Measurements from ENCODE around the gene COX4I1.

COX4I1 gene

GRCh38 chr16:85774136-85774535 lies 25.4 kb upstream of the COX4I1 start:
- CTCF ChIA-PET, result no interaction called here
- H3K4me3 ChIP-seq (ENCODE audit: low read depth, low read length), result no peak overlapping the region
- TF ChIP-seq CTCF (IDR thresholded peaks at IDR 0.05; ENCODE audit: insufficient read depth, low read length, missing control alignments), result no peak
- DNase-seq (ENCODE audit: low read depth, low spot score), result no peak
- POLR2A ChIA-PET, result no interaction called here

- POLR2A ChIA-PET, result no interaction called here
- no peak for TF ChIP-seq CTCF (IDR thresholded peaks at IDR 0.05; ENCODE audit: insufficient read depth, low read length, missing control alignments)
- CTCF ChIA-PET, result no interaction called here
- DNase-seq (ENCODE audit: low read depth, low spot score), result no peak
- no peak overlapping the region for H3K4me3 ChIP-seq (ENCODE audit: low read depth, low read length)
These were observed 24.7 kb upstream of the COX4I1 start for GRCh38 chr16:85774811-85775210.

GRCh38 chr16:85777583-85778310 lies 21.7 kb upstream of the COX4I1 start:
- TF ChIP-seq CTCF (IDR thresholded peaks at IDR 0.05; ENCODE audit: insufficient read depth, low read length, missing control alignments), result no peak
- no peak for DNase-seq (ENCODE audit: low read depth, low spot score)
- CTCF ChIA-PET, result interaction anchor here (1.3 kb wide), 1 partner anchor 119 kb away, joined by 3 read pairs; no protein-coding TSS in a partner anchor
- no peak overlapping the region for H3K4me3 ChIP-seq (ENCODE audit: low read depth, low read length)
- POLR2A ChIA-PET, result interaction anchor here (0.6 kb wide), 1 partner anchor 159 kb away, joined by 6 read pairs; no protein-coding TSS in a partner anchor

- ChIA-PET CTCF (interaction anchor here (1.3 to 1.6 kb wide), 2 partner anchors 19 to 120 kb away, joined by 3 to 5 read pairs; no protein-coding TSS in a partner anchor), POLR2A (interaction anchor here (1.2 kb wide), 1 partner anchor 11 kb away, joined by 3 read pairs; no protein-coding TSS in a partner anchor)
- no peak for TF ChIP-seq CTCF (IDR thresholded peaks at IDR 0.05; ENCODE audit: insufficient read depth, low read length, missing control alignments)
- DNase-seq (ENCODE audit: low read depth, low spot score), result no peak
- no peak overlapping the region for H3K4me3 ChIP-seq (ENCODE audit: low read depth, low read length)
These were observed 20.6 kb upstream of the COX4I1 start for GRCh38 chr16:85778873-85779272.

- H3K4me3 ChIP-seq (ENCODE audit: low read depth, low read length), result no peak overlapping the region
- ChIA-PET CTCF (no interaction called here), POLR2A (no interaction called here)
- DNase-seq (ENCODE audit: low read depth, low spot score), result no peak
- TF ChIP-seq CTCF (IDR thresholded peaks at IDR 0.05; ENCODE audit: insufficient read depth, low read length, missing control alignments), result no peak
These were observed 19.2 kb upstream of the COX4I1 start for GRCh38 chr16:85780281-85780680.

- no peak for DNase-seq (ENCODE audit: low read depth, low spot score)
- no peak for TF ChIP-seq CTCF (IDR thresholded peaks at IDR 0.05; ENCODE audit: insufficient read depth, low read length, missing control alignments)
- no peak overlapping the region for H3K4me3 ChIP-seq (ENCODE audit: low read depth, low read length)
- POLR2A ChIA-PET, result no interaction called here
- CTCF ChIA-PET, result no interaction called here
These were observed 18.3 kb upstream of the COX4I1 start for GRCh38 chr16:85781156-85781555.

All from AG04449 (cell line).